ACHN (cell line): ENCODE data around the gene DGKZ.

Experiments used
- DNase-seq: peaks from one replicate; pipeline ENCODE4 v3.0.0-alpha.2; 2015
- in situ Hi-C: cut with HindIII; loops from 2 replicates; pipeline ENCODE4 v1.10.0; 2017; ENCODE audit warnings: low sequenced_read_pairs, low pct_ligation_motif_present, low pct_unique_long_range_greater_than_20kb

DGKZ gene

DNA sequence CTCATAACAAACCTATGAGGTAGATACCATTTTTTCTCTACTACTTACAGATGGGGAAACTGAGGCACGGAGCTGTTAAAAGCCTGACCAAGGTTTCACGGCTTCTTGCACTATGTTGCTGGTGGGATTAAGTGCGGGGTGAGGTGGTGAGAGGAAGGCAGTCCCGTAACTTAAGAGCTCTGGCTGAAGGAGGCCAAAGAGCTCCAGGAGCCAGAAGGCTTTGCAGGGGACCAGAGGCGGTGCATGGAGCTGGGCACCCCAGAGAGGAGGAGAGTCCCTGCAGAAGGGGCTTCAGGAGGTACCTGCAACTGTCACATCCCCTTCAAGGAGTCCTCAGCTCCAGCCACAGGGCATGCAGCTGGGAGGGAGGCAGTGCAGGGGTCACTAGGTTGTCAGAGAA lies 40.2 kb downstream of the DGKZ start:
- in situ Hi-C loops: no loop called here
- no peak for DNase-seq

DNA sequence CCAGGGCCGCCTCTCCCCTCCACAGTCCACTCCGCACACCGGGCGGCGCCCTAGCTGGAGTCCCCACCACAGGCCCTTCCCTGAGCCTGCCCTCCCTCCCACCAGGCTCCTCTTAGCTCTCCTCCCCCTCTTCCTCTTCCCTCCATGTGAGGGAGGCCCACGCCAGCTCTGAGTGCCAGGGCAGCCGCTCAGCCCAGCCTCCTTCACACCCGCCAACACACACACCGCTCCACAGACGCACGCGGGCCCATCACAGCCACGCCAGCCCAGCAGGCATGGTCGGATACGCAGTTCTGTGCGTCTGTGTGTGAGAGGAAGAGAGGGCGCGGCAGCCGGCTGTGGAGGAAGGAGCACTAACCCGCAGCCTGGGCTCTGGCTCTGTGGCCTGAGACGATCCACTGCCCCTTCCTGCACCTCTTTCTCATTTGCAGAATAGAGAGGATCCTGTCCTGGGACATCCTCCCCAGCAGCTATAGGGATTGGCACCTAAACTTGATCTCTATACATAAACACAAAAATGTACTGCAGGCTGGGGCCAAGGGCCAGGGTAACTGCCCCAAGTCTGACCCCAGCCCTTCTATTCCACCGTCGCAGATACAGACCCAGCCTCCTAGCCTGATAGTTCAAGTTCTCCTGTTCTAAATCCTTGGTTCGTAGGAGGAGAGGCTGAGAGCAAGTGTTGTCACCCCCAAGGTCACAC lies 40.8 kb downstream of the DGKZ start:
- DNase-seq: no peak
- in situ Hi-C loops: no loop called here

DNA sequence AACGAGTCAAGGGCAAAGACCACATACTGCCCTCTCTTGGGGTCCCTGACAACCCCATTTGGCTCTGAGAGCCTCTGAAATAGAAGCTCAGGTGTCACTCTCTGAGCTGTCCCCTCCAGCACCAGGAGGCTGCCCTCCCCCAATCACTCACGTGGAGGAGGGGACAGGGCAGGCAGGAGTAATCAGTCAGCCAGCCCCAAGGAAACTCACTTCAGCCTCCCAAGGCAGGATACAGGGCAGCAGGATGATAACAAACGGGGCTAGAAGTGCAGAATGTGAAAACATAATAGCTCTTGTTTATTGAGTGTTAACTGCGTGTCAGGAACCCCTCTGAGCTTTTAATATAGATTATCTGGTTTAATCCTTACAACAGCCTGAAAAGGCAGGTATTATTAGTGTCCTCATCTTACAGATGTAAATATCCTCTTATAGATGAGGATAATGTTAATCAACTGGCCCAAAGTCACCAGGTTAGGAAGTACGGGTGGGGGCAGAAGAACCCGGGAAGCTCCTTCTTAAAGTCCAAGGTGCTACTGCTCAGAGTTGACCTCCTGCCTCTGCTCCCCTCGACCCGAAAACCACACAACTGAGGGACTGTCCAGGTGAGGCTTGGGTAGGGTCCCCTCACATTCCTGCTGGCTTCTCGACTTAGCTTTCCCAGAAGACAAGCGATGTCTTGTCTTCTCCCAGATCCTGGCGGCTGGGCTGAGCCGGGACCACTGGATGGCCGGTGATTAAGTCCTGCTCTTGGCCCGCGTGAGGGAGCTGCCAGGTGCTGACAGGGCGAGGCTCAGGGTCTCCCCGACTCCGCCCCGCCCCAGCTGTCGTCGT lies 41.6 kb downstream of the DGKZ start:
- in situ Hi-C loops: no loop called here
- DNase-seq: no peak

DNA sequence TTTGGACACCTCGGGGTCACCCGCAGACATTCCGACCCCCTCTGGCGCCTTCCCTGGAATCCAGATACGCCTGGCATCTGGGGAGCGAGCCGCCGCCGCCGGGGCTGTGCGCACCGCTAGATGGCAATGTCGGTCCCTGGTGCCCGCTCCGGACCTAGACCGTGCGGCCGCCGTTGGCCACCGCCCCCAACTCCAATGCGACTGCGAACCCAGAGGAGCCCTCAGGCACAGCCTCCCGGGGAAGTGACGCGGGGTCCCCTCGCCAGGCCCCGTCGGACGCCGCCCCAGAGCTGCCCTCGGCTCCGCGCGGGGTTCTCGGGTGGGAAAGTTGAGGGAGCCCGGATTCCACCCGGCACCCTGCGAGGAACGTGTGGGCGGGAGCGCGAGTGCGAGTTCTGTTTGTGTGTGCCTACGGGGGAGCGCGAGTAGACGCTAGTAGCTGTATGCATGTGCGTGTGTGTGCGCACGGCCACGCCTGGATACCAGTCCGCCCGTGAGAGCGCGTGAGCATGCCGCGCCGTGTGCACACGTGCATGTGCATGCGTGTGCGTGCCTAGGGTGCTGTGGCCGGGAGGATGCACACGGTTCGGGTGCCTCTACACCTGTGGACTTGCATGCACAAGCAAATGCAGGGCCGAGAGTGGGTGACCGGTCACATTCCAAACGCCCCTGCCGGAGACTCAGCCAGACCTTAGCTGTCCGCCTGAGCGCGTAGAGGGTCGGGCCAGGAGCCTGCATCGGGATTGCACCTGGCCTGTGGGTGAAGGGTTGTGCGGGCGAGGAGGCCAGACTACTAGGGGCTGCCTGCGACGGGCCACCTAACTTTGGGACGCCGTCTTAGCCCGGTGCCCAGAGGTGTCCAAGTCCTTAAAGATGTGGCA lies 42.4 kb downstream of the DGKZ start:
- in situ Hi-C loops: no loop called here
- peak; percentile 72 for DNase-seq

DNA sequence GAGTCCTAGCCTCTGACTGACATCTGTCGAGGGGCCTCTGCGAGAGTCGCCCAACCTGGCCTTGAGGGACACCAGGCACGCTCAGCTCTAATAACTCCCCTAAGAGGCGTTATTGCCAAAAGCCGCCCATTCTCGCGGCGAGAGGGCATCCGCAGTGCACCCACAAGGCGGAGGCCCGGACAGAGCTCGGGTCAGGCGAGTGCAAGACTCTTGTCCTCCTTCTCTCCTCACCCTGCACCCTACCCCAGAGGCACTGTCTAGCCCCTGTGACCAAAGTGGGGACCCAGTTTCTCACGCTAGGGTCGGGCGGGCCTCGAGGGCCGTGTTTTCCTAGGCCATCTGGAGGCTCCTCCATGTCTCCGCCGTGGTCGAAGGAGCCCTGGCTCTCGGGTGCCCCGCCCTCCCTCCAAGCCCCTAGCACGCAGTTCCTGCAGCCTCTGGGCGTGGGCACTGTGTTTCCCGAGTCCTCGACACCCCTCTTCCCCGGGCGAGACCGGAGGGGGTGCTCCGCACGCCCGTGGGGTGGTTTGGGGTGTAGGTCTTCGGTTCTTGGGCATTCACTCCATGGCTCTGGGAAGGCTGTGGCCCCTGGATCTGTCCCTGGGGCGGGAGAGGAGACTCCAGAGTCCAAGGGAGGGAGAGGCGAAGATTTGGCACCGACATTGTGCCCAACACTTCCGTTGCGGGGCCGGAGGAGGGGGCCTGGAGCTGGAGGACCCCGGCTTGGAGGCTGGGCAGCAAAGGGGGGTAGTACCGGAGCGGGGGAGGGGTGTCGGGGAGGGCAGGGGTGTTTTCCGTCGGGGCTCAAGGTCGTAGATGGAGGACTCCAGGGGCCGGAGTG lies 43.3 kb downstream of the DGKZ start:
- in situ Hi-C loops: no loop called here
- no peak for DNase-seq

DNA sequence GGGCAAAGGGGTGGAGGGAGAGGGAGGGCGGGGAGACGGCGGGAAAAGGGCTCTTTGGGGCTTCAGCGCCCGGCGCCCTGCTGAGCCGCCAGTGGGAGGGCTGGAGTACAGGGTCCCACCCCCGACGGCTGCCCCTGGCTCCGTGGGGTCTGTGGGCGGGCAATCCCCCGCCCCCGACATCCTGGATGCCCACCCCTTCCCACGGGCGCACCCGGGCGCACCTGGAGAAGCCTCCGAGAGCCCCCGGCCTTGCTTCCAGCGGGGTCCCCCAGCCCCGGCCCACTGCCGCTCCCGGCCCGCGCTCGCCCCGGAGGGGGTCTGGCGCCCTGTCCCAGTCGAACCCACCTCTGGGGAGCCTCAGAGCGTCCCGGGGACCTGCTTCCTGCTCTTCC lies 43.9 kb downstream of the DGKZ start:
- in situ Hi-C loops: no loop called here
- DNase-seq: no peak

DNA sequence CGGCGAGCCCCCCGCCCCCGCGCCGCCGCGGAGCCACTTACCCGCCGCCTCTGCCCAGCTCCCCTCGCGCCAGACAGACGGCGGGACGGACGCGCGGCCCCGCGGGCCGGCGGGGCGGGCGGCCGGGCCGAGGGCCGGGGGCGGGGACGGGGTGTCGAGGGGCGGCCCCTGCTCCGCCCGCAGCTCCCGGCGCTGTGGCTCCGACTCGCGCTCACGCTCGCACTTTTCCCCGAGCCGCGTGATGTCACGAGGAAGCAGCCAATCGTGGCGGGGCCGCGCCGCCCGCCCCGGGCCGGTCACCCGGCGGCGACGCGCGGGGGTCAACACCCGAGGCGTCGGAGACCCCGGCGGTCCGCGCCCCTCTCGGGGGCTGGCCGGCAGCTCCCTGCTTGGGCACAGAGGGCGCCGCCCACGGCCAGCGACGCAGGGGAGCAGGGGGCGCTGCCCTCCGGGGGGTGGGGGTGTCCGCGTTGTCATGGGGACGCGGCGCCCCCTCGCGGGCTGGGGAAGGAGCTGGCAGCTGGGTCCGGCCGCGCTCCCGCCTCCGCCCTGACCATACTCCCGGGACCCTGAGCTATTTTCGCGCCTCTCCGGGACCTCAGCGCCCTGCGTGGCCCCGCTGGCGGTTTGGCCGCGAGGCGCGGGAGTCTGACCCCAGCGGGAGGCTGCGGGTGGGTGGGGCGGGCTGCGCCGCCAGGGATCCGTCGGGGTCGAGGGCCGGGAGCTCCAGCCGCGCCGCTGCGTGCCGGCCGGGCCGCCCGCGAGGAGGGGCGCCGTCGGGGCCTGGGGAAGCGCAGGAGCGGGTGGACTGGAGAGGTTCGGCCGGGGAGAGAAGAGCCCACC lies 44.5 kb downstream of the DGKZ start, which contains the start of gene CHRM4:
Gene CHRM4, minus strand, starts transcription at position 199 of the 843 bp plus-strand sequence. CDS start 5,219 bp downstream, outside the sequence.
- DNase-seq: peak; percentile 78
- in situ Hi-C loops: no loop called here

DNA sequence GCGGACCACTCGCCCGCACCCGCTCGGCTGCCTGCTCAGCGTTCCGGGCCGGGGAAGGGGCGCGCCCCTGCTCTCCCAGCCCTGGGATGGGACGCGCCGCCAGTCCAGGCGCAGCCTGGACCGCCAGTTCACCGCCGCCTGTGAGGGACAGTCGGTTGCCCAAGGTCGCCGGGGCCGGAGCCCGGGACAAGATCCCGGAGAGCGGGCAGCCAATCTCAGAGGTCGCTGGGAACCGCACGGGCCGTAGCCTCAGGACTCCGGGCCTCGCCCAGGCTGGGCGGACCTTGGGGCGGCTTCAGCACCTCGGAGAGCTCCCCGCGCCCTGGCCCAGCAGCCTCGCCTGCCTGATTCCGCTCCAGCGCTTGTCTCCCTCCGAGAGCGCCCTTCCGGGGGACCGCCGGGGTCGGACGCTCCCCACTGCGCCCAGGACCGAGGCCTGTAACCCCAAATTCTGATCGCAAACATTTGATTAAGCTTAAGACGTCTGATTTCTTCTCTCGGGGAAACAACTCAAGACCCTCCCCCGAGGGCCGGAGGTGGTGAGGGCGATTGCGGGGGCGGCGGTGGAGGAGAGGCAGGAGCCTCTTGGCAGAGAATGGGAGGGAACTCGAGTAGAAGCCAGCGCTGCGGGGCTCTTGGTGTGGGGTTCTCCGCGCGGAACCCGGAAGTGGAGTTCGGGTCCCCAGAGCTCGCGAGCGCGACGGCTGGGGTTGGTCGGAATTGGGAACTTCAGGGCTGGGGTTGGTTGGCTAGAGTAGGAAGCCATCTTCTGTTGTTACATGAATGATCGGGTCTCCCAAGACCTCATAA lies 45.4 kb downstream of the DGKZ start:
- in situ Hi-C loops: no loop called here

DNA sequence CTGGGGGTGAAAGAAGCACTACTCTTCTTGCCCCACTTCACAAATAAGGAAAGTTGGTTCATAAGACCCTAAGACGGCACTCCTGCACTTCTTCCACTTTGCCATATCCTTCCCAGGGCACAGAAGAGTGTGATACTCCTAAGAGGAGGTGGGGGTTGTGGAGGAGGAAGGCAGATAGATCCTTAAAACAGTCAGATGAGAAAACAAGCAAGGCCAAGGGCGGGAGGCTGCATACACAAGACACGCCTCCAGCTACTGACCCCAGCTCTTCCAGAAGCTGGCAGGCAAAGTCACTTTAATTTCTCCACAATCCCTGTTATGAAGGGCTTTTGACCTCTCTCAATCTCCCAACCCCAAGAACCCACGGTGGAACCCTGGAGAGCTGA lies 46.0 kb downstream of the DGKZ start:
- DNase-seq: no peak
- in situ Hi-C loops: no loop called here

More for the DNA sequence above, 45.4 kb downstream of the DGKZ start:
- peak; percentile 84 for DNase-seq

DNA sequence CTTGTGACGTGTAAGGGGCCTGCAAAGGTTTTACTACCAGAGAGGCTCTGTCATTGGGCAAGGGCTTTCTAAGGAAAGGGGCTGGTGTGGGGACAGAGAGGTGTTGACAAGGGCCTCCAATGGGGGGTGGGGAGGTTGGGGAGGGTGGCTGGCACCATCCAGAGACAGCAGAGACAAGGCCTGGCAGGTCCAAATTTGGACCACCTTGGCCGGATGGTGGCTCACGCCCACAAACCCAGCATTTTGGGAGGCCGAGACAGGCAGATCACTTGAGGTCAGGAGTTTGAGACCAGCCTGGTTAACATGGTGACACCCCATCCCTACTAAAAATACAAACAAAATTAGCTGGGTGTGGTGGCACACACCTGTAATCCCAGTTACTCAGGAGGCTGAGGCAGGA lies 46.5 kb downstream of the DGKZ start:
- in situ Hi-C loops: no loop called here
- no peak for DNase-seq

DNA sequence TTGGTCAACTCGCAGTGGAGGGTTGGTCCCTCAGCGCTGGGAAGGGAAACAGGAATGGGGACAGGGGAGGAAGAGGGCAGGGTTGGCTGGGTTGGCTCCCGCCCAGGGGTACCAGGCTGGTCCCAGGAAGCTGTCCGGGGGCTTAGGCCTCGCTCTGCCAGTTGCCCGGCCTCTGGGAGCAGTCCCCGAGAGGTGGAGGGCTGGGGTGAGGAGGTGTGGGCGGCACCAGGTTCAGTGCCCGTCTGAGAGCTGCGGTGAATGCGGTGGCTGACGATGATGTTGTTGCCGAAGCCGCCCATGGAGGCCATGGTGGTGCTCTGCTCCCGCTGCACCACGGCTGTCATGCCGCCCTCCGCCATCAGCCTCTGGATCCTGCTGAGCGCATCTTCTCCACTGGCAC lies 50.3 kb downstream of the DGKZ start:
- no peak for DNase-seq
- in situ Hi-C loops: no loop called here

DNA sequence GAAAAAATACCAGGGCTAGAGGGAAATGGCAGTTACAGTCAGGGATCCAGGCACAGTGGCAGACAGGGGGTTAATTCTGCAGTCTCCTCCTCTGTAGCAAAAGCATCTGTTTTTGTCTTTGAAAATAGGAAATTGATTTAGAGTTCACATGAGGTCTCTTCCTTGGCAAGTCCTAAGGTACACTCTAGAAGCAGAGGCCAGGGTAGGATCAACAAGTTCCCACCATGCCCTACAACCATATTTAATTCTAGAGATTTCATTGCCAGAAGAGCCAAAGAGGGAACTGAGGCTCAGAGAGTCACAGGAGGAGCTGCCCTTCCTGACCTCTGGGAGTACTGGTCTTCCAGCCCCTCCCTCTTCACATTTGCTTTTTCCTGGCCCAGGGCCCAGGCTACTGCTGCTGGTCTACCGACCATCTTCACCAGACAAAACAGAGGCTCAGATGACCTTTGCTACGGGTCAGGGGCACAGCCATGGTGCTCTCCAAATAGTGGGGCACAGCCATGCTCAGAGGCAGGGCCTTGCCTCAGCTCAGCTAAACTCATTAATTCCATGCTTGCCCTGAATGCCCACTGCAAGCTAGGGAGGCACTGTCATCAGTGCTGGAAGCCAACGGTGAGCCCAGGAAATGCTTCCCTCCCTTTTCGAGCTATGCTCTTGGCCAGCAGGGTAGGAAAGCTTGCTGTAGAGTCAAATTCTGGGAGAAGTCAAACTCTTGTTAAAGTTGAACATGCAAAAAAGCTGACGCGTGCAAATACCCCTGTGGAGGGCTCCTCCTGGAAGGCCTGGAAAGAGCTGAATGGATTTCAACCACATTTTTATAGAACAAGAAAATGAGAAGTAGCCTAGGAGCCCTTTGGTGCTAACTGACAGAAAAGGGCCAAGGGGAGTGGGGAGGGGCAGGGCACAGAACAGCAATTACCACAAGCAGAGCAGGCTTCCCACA lies 56.0 kb downstream of the DGKZ start:
- no peak for DNase-seq
- in situ Hi-C loops: no loop called here

DNA sequence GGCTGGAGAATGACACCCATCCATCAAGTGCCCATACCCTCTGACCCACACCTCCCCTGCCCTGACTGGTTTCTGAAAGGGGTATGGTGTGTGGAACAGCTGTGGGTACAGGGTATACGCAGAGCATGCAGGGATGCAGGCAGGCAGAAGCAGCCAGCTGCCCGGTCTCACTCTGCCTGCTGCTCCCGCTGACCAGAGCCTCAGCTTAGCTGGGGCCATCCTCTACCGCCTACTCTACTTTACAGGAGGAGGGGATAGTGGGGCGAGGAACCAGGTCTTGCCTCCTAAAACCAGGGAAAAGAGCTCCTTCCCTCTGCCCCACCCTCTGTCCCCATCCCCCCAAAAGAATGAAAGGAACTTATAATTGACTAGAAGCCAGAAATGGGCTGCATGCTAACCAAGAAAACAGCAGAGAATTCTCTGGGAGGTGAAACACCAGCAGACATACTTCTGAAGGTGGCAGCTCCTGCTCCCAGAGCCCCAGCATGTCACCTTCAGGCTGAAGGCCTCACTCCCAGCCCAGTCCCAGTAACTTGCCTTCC lies 57.3 kb downstream of the DGKZ start:
- DNase-seq: no peak
- in situ Hi-C loops: no loop called here

DNA sequence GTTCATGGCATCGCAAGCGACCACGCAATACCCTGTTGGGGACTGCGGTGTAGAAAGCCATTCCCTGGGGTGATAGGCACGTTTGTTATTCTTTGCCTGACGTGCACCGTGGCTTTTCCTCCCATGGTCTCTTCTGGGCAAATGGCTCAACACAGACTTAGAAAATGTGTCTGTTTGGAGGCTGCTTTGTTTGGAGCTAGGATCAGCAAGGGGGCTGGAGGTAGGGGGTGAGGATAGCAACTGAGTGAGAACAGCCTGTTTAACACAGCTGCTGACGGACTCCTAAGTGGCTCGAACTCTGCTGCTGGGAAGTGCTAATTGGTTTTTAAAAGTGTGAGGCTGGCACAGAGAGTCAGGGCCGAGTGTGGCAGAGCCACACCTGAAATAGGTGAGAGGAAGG lies 60.4 kb downstream of the DGKZ start:
- in situ Hi-C loops: no loop called here

DNA sequence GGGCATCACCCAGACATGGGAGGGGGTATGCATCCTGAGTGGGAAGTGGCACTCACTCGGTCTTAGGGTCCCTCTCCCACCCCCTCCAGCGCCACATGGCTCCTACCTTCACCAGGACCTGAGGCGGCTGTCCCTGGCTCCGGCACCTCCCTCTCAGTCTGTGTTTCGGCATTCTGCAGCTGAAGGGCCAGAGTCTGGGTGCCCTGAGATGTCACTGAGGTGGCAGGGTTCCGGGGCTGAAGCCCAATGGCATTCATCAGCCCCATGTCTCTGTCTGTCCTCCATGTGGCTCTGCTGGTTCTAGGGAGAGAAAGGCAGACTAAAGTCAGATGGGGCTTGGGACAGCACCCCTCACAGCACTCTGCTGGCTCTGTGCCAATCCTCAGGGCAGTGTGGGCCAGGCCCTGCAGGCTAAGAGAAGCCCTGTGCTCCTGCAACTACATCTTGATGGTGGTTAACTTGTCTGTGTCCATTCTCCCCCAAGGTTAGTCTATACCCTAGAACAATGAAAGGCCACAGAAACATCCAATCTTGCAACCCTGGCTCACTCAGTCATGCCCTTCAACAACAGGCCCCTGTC lies 61.2 kb downstream of the DGKZ start:
- in situ Hi-C loops: no loop called here
- no peak for DNase-seq

More for the DNA sequence above, 60.4 kb downstream of the DGKZ start:
- DNase-seq: no peak
